Brain microvascular endothelial cell (primary cell): ENCODE data around the gene MDM2.
A peak's percentile ranks its signal among the peaks of the same experiment; 100 is the strongest.

Experiments
- DNase-seq: peaks from one replicate; pipeline ENCODE4 v3.0.0-alpha.2; 2020
- H3K27ac ChIP-seq: fragments of 250-450 bp; sonication (Bioruptor Pico); 2 replicates; pipeline ENCODE4 v1.5.1; 2020; ENCODE audit warnings: mild to moderate bottlenecking, moderate library complexity
- H3K27me3 ChIP-seq: fragments of 250-450 bp; sonication (Bioruptor Pico); replicated peaks from 2 replicates; pipeline ENCODE4 v1.5.1; 2020; ENCODE audit warnings: mild to moderate bottlenecking
- H3K36me3 ChIP-seq: fragments of 250-450 bp; sonication (Bioruptor Pico); replicated peaks from 2 replicates; pipeline ENCODE4 v1.5.1; 2020; ENCODE audit warnings: mild to moderate bottlenecking
- H3K4me3 ChIP-seq: 2 replicates; pipeline ENCODE4 v1.5.1; 2011; ENCODE audit warnings: low read depth, mild to moderate bottlenecking, control low read depth, low read length, moderate library complexity
- in situ Hi-C: cut with HindIII; loops from 2 replicates; pipeline ENCODE4 v1.10.0; 2017; ENCODE audit warnings: low sequenced_read_pairs, low pct_ligation_motif_present
- TF ChIP-seq, protein P1 (sequence below): IDR thresholded peaks from 2 replicates; pipeline ENCODE4 v1.5.1; 2011; ENCODE audit warnings: low read depth, mild to moderate bottlenecking, moderate library complexity, low read length, control low read depth, inconsistent platforms; ENCODE audit errors: missing control alignments

MDM2 gene

DNA sequence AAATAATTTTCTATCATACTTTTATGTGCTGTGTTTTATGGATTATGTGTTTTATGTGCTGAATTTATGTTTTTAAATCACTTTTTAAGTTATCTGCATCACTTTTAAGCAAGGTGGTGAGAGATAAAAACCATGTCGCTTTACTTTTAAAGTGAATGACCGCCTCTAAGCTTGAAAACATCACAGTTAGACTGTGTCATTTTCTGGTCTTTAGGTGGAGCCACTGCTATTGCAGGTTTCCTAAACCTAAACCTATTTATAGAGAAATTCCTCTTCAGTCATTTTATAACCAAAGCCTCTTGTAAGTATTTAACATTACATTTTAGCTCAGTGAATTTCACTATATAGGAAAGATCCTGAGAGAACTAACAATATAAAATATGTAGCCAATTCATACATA is 21.0 kb upstream of the MDM2 start:
- H3K4me3 ChIP-seq, result no peak overlapping the region
- TF ChIP-seq, protein P1, sequence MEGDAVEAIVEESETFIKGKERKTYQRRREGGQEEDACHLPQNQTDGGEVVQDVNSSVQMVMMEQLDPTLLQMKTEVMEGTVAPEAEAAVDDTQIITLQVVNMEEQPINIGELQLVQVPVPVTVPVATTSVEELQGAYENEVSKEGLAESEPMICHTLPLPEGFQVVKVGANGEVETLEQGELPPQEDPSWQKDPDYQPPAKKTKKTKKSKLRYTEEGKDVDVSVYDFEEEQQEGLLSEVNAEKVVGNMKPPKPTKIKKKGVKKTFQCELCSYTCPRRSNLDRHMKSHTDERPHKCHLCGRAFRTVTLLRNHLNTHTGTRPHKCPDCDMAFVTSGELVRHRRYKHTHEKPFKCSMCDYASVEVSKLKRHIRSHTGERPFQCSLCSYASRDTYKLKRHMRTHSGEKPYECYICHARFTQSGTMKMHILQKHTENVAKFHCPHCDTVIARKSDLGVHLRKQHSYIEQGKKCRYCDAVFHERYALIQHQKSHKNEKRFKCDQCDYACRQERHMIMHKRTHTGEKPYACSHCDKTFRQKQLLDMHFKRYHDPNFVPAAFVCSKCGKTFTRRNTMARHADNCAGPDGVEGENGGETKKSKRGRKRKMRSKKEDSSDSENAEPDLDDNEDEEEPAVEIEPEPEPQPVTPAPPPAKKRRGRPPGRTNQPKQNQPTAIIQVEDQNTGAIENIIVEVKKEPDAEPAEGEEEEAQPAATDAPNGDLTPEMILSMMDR, result peak; percentile 7
- H3K27me3 ChIP-seq, result no peaks in the 10 kb centered on the region
- H3K36me3 ChIP-seq, result no peaks in the 10 kb centered on the region
- in situ Hi-C loops, result no loop called here
- DNase-seq, result no peak
- peak overlapping the region; percentile 85 for H3K27ac ChIP-seq

DNA sequence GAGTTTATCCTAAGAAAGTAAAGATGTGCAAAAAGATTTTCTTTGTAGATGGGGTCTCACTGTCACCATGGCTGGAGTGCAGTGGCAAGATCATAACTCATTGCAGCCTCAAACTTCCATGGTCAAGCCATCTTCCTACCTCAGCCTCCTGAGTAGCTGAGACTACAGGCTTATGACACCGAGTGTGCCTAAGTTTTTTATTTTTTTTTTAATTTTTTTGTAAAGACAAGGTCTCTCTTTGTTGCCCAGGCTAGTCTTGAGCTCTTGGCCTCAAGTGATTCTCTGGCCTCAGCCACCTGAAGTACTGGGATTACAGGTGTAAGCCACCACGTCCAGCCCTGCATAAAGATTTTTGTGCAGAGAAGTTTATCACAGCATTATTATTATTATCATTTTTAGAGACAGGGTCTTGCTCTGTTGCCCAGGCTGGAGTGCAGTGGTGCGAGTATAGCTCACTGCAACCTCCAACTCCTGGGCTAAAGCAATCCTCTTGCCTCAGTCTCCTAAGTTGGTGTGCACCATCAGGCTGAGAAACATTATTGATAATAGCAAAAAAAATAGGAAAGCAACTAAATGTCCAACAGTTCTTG is 19.3 kb upstream of the MDM2 start:
- H3K27me3 ChIP-seq, result no peaks in the 10 kb centered on the region
- in situ Hi-C loops, result no loop called here
- TF ChIP-seq, protein P1, result no peak
- H3K36me3 ChIP-seq, result no peaks in the 10 kb centered on the region
- H3K4me3 ChIP-seq, result no peak overlapping the region
- H3K27ac ChIP-seq, result no peak overlapping the region
- no peak for DNase-seq

DNA sequence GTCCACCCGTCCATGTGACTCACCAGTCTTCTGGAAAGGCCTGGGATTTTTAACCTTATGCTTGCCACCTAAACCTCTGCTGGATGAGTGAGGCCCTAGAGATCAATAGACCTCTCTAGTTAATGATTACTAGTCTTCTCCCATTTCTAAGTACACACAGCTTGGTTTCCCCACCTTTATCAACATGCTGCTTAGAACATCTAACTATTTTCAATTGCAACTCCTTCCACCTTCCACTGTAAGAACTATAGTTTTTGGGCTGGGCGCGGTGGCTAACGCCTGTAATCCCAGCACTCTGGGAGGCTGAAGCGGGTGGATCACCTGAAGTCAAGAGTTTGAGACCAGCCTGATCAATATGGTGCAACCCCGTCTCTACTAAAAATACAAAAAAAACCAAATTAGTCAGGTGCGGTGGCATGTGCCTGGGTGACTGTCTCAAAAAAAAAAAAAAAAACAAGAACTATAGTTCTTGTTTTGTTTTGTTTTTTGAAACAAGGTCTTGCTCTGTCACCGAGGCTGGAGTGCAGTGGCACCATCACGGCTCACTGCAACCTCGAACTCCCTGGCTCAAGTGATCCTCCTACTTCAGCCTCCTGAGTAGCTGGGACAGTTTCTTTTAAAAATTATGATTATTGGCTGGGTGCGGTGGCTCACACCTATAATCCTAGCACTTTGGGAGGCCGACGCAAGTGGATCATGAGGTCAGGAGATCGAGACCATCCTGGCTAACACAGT is 18.7 kb upstream of the MDM2 start:
- no peak overlapping the region for H3K4me3 ChIP-seq
- TF ChIP-seq, protein P1, result no peak
- in situ Hi-C loops, result no loop called here

DNA sequence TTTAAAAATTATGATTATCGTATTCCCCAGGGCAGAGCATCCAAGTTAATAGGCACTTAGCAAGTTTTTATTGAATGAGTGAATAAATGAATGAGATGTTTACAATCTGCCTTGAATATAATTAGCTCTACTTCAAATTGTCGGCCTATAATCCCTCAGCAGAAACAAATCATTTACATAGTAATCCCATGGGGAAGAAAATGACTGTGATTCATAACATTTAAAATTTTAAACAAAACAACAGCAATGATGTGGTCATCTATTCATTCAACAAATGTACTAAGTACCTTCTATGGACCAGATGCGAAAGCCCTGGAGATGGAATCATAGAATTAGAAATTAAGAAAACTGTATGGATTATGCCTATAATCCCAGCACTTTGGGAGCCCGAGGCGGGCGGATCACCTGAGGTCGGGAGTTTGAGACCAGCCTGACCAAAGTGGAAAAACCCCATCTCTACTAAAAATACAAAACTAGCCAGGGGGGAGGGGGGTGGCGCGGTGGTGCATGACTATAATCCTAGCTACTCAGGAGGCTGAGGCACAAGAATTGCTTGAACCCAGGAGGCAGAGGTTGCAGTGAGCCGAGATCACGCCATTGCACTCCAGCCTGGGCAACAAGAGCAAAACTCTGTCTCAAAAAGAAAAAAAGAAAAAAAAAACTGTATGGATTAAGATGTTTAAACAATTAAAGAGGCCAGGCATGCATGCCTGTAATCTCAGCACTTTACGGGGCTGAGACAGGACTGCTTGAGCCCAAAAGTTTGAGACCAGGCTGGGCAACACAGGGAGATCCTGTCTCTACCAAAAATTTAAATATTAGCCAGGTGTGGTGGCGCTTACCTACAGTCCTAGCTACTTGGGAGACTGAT is 17.7 kb upstream of the MDM2 start:
- TF ChIP-seq, protein P1, result no peak
- Histone ChIP-seq H3K36me3 (no peaks in the 10 kb centered on the region), H3K27ac (no peak overlapping the region), H3K27me3 (no peaks in the 10 kb centered on the region), H3K4me3 (no peak overlapping the region)
- DNase-seq, result no peak
- in situ Hi-C loops, result no loop called here

More for the DNA sequence above, 18.7 kb upstream of the MDM2 start:
- H3K36me3 ChIP-seq, result no peaks in the 10 kb centered on the region
- no peak for DNase-seq
- no peaks in the 10 kb centered on the region for H3K27me3 ChIP-seq
- H3K27ac ChIP-seq, result no peak overlapping the region

DNA sequence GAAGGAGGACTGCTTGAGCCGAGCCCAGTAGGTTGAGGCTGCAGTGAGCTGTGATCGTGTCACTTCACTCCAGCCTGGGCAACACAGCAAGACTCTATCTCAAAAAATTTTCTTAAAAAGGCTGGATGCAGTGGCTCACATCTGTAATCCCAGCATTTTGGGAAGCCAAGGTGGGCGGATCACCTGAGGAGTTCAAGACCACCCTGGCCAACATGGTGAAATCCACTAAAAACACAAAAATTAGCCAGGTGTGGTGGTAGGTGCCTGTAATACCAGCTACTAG is 17.1 kb upstream of the MDM2 start:
- TF ChIP-seq, protein P1, result no peak
- no peak for DNase-seq
- no peaks in the 10 kb centered on the region for H3K36me3 ChIP-seq
- in situ Hi-C loops, result no loop called here
- no peaks in the 10 kb centered on the region for H3K27me3 ChIP-seq
- H3K4me3 ChIP-seq, result no peak overlapping the region
- H3K27ac ChIP-seq, result no peak overlapping the region
